Iris pigment epithelial cell (primary cell): ENCODE results near the gene EBF3.

Experiments used
- DNase-seq: peaks from one replicate; pipeline ENCODE4 v3.0.0-alpha.2; 2011; ENCODE audit warnings: low read depth

EBF3 gene

GRCh38 chr10:129945064-129945463, 19.0 kb downstream of the EBF3 start:
- DNase-seq: no peak

GRCh38 chr10:129944456-129944855, 19.6 kb downstream of the EBF3 start:
- no peak for DNase-seq

- no peak for DNase-seq
Observed at GRCh38 chr10:129942936-129943715, 20.9 kb downstream of the EBF3 start.

- no peak for DNase-seq
Observed at GRCh38 chr10:129942391-129942790, 21.7 kb downstream of the EBF3 start.

DNA sequence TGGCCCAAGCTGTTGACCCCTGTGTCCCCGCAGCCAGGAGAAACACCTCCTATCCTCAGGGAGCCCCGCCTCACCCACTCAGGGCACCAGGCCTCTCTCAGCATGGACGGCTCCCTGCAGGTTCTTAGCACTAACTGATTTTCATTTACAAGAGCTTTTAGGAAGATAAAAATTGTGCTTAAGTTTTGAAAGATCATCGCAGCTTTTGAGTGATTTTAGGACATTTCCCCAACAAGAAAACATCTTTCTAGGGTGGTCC, 22.1 kb downstream of the EBF3 start:
- DNase-seq: no peak

DNA sequence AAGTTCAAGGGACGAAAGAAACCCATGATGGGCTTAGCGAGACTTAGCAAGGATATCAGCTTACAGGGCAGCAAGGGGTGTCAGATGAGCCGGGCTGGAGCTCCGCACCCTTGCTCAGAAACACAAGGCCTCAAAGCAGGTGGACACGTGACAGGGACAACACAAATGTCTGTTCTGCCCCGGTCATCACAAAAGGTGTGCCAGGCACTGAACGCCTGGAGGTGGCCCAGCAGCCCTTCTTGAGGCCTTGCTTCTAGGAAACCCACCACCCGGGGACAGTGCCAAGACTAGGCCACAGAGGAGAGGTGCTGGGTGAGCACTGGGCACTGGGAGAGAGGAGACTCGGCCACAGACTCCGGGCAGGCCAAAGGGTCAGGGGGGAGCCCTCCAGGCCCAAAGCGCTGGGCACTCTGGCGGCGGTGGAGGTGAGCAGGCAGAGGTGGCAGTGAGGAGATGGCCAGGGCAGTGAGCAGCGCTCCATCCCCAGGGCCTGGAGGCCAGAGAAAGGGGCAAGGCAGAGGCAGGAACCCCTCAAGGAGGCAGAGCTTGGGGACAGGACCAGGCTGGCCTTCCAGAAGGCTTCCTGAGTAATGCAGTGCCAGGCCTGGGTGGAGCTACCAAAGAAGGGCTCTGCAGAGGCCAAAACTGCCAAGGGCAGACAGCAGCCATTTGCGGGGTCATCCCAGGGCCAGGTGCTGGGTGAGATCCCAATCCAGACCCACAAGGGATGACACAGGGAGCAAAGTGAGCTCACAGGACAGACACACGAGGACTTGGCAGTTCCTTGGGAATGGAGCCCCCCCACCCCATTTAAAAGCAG, 22.7 kb downstream of the EBF3 start:
- DNase-seq: no peak

- no peak for DNase-seq
Observed at GRCh38 chr10:129940617-129941198, 23.4 kb downstream of the EBF3 start.

DNA sequence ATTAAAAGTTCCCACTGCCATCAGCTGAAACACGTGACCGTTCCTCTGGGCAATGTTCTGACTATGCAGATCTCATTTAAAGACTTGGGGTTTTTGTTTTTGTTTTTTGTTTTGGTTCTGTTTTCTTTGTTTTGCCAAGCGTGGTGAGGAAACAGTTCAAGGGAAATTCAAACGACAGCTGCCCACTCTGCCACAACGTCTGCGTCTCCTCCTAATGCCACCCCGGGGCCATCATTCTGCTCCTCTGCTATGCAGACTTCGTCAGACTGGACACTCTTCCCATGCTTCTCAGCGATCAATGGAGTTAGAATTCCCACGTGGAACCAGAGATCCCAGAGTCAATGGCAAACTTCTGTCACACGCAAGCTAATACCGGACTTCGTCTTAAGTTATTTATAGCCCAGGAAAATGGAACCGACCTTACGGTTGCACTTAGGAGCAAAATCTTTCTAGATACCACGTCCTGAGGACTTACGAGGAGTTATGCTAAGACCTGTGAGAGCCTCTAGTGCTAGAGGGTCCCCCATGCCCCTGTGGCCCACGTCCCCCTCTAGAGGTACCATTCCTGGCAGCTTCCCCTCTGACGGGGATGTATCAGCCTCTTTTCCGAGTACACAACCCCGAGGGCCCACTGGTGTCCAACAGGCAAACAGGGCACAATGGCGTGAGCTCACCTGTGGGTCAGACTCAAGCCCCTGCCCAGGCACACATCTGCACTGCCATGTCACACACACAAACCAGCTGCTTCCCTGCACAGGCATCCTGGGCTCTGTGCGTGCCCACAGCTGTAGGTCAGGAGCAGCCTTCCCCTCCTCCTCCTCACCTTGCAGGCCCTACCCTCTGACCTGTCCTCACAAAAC, 24.4 kb downstream of the EBF3 start:
- DNase-seq: no peak

GRCh38 chr10:129938460-129938859, 25.6 kb downstream of the EBF3 start:
- DNase-seq: no peak

DNA sequence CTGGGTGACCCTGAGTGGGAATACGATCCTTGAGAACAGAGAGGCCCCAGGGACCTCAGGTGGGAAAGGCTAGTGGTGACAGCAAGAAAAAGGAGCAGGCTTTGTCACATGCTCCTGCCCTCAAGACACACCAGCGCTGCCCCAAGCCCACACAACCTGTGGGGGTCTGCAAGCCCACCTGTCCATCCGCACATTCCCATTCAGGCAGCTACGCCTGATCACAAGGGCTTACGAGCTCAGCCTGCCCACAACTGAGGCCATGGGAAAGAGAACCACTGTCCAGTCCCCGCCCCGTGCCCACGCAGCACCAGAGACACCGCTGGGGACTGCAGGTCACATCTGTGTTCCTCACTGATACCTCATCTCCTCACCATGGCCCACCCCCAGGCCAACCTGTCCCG, 26.7 kb downstream of the EBF3 start:
- DNase-seq: no peak

GRCh38 chr10:129936923-129937300, 27.2 kb downstream of the EBF3 start:
- DNase-seq: no peak

- no peak for DNase-seq
Observed at GRCh38 chr10:129936266-129936922, 27.7 kb downstream of the EBF3 start.

DNA sequence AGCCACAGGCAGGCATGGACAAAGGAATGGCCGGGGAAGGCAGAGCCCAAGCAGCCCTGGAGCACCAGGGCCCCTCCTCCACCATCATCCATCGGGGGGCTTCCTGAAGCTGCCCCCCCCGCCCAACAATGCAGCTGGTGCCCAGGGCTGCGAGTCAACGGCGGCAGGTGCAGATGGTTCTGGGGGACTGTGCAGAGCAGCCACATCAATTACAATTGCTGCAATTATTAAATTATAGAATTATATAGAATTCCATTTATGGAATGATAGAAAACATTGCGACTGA, 28.3 kb downstream of the EBF3 start:
- DNase-seq: no peak

GRCh38 chr10:129935102-129935866, 28.8 kb downstream of the EBF3 start:
- DNase-seq: no peak

DNA sequence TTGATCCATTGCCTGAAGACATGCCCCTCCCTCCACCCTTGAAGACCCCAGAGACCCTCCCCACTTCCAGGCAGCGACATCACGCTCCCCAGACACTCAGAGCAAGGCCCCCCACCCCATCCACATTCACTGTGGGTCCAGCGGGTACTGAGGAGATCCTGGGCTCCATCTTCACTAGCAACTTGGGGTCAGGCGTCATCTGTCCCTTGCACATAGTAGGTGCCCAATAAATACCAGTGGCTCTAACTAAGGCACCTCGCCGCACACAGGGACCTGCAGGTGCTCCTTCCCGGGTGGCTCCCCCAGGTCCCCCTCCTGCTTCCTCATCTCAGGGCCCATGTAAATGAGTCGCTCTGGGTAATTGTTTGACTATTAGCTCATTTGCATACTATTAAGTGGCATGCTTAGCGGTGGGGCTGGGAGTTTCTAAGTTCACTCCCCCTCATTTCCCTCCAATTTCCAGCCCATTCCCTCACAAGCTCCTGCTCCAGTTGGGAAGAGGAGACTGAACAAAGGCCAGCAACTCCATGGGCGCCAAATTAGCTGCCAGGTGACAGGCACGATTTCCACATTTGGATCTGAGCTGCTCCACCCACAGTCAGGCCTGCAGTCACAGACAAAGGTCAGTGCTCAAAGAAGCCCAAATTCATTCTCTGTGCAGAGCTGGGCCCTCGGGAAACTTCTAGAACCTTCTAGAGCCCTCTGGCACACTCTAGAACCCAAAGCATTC, 29.7 kb downstream of the EBF3 start:
- DNase-seq: no peak

- DNase-seq: no peak
Observed at GRCh38 chr10:129933456-129934092, 30.5 kb downstream of the EBF3 start.

- DNase-seq: no peak
Observed at GRCh38 chr10:129932751-129933433, 31.2 kb downstream of the EBF3 start.

DNA sequence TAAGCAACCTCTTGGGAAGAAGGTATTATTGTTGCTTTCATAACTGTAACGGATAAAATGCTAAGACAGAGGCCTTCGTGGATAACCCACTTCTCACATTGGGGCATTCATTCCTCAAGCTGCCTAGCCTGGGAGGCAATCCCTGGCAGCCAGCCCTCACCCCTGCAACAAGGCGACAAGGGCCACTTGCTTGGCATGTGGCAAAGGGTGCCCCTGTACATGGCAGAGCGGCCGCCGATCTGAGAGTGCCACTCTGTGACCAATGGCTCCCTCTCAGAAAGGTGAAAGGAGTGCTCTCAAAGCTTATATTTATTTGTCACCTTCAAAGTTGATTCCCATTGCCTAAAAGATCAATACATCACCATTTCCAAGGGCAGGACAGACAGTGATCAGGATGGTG, 31.9 kb downstream of the EBF3 start:
- DNase-seq: no peak
